Parathyroid adenoma (tissue), 2 donors: ENCODE measurements around the gene CKLF.
"Not testable (repeated sequence)": the region's sequence is repeated elsewhere in the genome, so short reads cannot be mapped to it uniquely, and the experiment has no call there.

ENCODE experiments used
- H2AFZ ChIP-seq: fragments of 300-600 bp; sonication (generic); one replicate; pipeline ENCODE4 v1.7.0; 2017; ENCODE audit warnings: antibody characterized with exemption, mild to moderate bottlenecking
- H3K27ac ChIP-seq: fragments of 300-600 bp; sonication (generic); one replicate; pipeline ENCODE4 v1.7.0; 2017
- H3K27me3 ChIP-seq: fragments of 300-600 bp; sonication (generic); one replicate; pipeline ENCODE4 v1.7.0; 2017; ENCODE audit warnings: low read length; ENCODE audit not compliant: control insufficient read depth, insufficient read depth
- H3K36me3 ChIP-seq: fragments of 300-600 bp; sonication (generic); one replicate; pipeline ENCODE4 v1.7.0; 2017; ENCODE audit warnings: low read length; ENCODE audit not compliant: control insufficient read depth, insufficient read depth
- H3K4me1 ChIP-seq: fragments of 300-600 bp; sonication (generic); one replicate; pipeline ENCODE4 v1.7.0; 2017; ENCODE audit warnings: control low read depth
- H3K4me2 ChIP-seq: fragments of 300-600 bp; sonication (generic); one replicate; pipeline ENCODE4 v1.7.0; 2017; ENCODE audit warnings: low read length
- H3K4me3 ChIP-seq: fragments of 300-600 bp; sonication (generic); one replicate; pipeline ENCODE4 v1.7.0; 2017; ENCODE audit warnings: low read depth, low read length
- H3K79me2 ChIP-seq: fragments of 300-600 bp; sonication (generic); one replicate; pipeline ENCODE4 v1.7.0; 2017; ENCODE audit warnings: control low read depth
- H3K9ac ChIP-seq: fragments of 300-600 bp; sonication (generic); one replicate; pipeline ENCODE4 v1.7.0; 2017; ENCODE audit warnings: mild to moderate bottlenecking
- H3K9me3 ChIP-seq: fragments of 300-600 bp; sonication (generic); one replicate; pipeline ENCODE4 v1.7.0; 2017; ENCODE audit warnings: low read length; ENCODE audit not compliant: control insufficient read depth
- TF ChIP-seq, protein P1 (sequence below): fragments of 300-600 bp; sonication (generic); IDR thresholded peaks from one replicate; pipeline ENCODE4 v1.7.0; 2017; ENCODE audit warnings: antibody characterized with exemption, mild to moderate bottlenecking
- donor health status: primary hyperparathyroidism.

CKLF gene

DNA sequence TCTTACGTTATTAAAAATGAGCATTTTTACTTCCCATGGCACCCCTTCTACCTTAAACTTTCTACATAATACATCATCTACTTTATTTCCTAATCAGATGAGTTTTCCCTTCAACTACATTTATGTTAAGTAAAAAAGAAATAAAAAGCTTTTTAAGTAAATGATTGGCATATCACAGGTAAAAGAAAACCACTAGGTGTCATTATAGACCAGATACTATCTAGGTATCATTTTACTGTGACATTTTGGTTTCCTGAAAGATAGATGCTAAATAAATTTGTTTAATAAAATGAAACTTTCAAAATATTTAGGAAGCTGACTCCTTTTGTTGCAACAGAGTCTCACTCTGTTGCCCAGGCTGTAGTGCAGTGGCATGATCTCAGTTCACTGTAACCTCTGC lies 10.0 kb downstream of the CKLF start:
- Histone ChIP-seq H3K27me3 (no peaks in the 10 kb centered on the region), H2AFZ (no peak overlapping the region), H3K4me1 (no peaks in the 10 kb centered on the region), H3K9me3 (no peaks in the 10 kb centered on the region), H3K4me3 (no peak overlapping the region), H3K36me3 (no peaks in the 10 kb centered on the region), H3K9ac (no peak overlapping the region), H3K79me2 (no peaks in the 10 kb centered on the region), H3K4me2 (no peak overlapping the region), H3K27ac (no peak overlapping the region)
- TF ChIP-seq, protein P1, sequence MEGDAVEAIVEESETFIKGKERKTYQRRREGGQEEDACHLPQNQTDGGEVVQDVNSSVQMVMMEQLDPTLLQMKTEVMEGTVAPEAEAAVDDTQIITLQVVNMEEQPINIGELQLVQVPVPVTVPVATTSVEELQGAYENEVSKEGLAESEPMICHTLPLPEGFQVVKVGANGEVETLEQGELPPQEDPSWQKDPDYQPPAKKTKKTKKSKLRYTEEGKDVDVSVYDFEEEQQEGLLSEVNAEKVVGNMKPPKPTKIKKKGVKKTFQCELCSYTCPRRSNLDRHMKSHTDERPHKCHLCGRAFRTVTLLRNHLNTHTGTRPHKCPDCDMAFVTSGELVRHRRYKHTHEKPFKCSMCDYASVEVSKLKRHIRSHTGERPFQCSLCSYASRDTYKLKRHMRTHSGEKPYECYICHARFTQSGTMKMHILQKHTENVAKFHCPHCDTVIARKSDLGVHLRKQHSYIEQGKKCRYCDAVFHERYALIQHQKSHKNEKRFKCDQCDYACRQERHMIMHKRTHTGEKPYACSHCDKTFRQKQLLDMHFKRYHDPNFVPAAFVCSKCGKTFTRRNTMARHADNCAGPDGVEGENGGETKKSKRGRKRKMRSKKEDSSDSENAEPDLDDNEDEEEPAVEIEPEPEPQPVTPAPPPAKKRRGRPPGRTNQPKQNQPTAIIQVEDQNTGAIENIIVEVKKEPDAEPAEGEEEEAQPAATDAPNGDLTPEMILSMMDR, result no peak

GRCh38 chr16:66562986-66563385 lies 10.6 kb downstream of the CKLF start:
- no peak overlapping the region for H2AFZ ChIP-seq
- H3K79me2 ChIP-seq, result no peaks in the 10 kb centered on the region
- TF ChIP-seq, protein P1, result no peak
- H3K4me3 ChIP-seq, result no peak overlapping the region
- no peaks in the 10 kb centered on the region for H3K4me1 ChIP-seq
- H3K4me2 ChIP-seq, result no peak overlapping the region
- H3K9me3 ChIP-seq, result no peaks in the 10 kb centered on the region
- no peak overlapping the region for H3K9ac ChIP-seq
- no peaks in the 10 kb centered on the region for H3K36me3 ChIP-seq
- no peak overlapping the region for H3K27ac ChIP-seq
- no peaks in the 10 kb centered on the region for H3K27me3 ChIP-seq

- H3K79me2 ChIP-seq, result no peaks in the 10 kb centered on the region
- H3K27ac ChIP-seq, result no peak overlapping the region
- H3K9me3 ChIP-seq, result no peaks in the 10 kb centered on the region
- no peak overlapping the region for H2AFZ ChIP-seq
- H3K4me2 ChIP-seq, result no peak overlapping the region
- no peak overlapping the region for H3K9ac ChIP-seq
- H3K4me3 ChIP-seq, result no peak overlapping the region
- TF ChIP-seq, protein P1, result no peak
- H3K27me3 ChIP-seq, result no peaks in the 10 kb centered on the region
- H3K4me1 ChIP-seq, result no peaks in the 10 kb centered on the region
- H3K36me3 ChIP-seq, result no peaks in the 10 kb centered on the region
These were observed 11.4 kb downstream of the CKLF start for GRCh38 chr16:66563574-66564334.

- Histone ChIP-seq H2AFZ (no peak within 1 kb of the TSS), H3K27me3 (no peaks in the 10 kb centered on the region), H3K4me1 (no peaks in the 10 kb centered on the region), H3K79me2 (no peaks in the 10 kb centered on the region), H3K36me3 (no peaks in the 10 kb centered on the region), H3K4me2 (no peak within 1 kb of the TSS), H3K9me3 (no peaks in the 10 kb centered on the region), H3K9ac (no peak within 1 kb of the TSS), H3K27ac (no peak within 1 kb of the TSS), H3K4me3 (no peak within 1 kb of the TSS)
- TF ChIP-seq, protein P1, result no peak
These were observed 13.9 kb downstream of the CKLF start, which contains the start of gene CMTM1 for GRCh38 chr16:66566051-66566901. CMTM1 (plus strand) TSS chr16:66566439; CDS start chr16:66566514, 75 bp downstream.

DNA sequence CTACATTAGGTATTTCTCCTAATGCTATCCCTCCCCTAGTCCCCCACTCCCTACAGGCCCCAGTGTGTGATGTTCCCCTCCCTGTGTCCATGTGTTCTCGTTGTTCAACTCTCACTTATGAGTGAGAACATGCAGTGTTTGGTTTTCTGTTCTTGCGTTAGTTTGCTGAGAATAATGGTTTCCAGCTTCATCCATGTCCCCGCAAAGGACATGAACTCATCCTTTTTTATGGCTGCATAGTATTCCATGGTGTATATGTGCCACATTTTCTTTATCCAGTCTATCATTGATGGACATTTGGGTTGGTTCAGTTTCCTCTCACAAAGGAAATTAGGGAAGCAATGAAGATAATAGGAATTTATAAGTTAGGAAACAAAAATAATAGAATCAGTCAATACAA lies 14.9 kb downstream of the CKLF start:
- not testable (repeated sequence) for H3K79me2 ChIP-seq, H3K27ac ChIP-seq, H3K27me3 ChIP-seq, H3K9me3 ChIP-seq, H3K36me3 ChIP-seq, H3K9ac ChIP-seq, H3K4me1 ChIP-seq, H2AFZ ChIP-seq, H3K4me3 ChIP-seq, H3K4me2 ChIP-seq
